K562 (cell line): ENCODE data around the gene KLHL6. TPM values are rescaled to one million over a fixed set of nuclear protein-coding genes. Genes with fewer than 3 reads are reported as not detected.
A peak's percentile ranks its signal among the peaks of the same experiment; 100 is the strongest.

ENCODE experiments used
- ATAC-seq: fragments of 200-7000 bp; cut with Tn5 transposase; 3 replicates; pipeline ENCODE4 v1.9.1; 2020; ENCODE audit warnings: moderate library complexity
- BruUV-seq: library from RNA; stranded (reverse); fragments of 400-500 nt; replicated peaks from 2 replicates; lab custom pipeline; 2021; lab: Mats Ljungman, UMichigan
- CTCF ChIA-PET: fragments of 300-600 bp; formaldehyde crosslinking; extraction: SDS; loops from one replicate; lab custom pipeline; 2021; ENCODE audit warnings: low intra/inter-chr PET ratio; lab: Yijun Ruan, JAX
- POLR2A ChIA-PET: fragments of 300-600, 350-650 bp; sonication (Branson Sonifier 250); formaldehyde crosslinking; extraction: SDS; loops from one replicate; lab custom pipeline; 2021; ENCODE audit warnings: antibody characterized with exemption, inconsistent platforms; lab: Yijun Ruan, JAX
- DNase-seq, 4 experiments: peaks; one replicate each; pipeline versions ENCODE4 v3.0.0 to v3.0.0-alpha.2; 2011 to 2018; ENCODE audit warnings: low spot score in 3 of 4, mixed read lengths in 3 of 4; ENCODE audit errors: extremely low read depth in 1 of 4
- FAIRE-seq: peaks from 2 replicates; lab custom pipeline; 2011; peaks lifted over from hg19 to GRCh38; lab: Jason Lieb, UNC
- H2AFZ ChIP-seq: 2 replicates; pipeline ENCODE4 v1.6.0; 2011; ENCODE audit warnings: low read depth, low read length, control low read depth, inconsistent platforms
- H3K27ac ChIP-seq: fragments of 200-600 bp; 3 replicates; pipeline ENCODE4 v1.8.0; 2011; ENCODE audit warnings: low read depth, mild to moderate bottlenecking, control low read depth, inconsistent platforms, low read length, moderate library complexity, mixed read lengths; ENCODE audit errors: extremely low read depth
- H3K27me3 ChIP-seq, 2 experiments: fragments of 300-600 bp in 1 of 2; 2 replicates in 1 of 2; 3 replicates in 1 of 2; pipeline versions ENCODE4 v1.6.0 to v1.8.0; 2011; ENCODE audit warnings: inconsistent platforms in 2 of 2, low read length in 2 of 2, mild to moderate bottlenecking in 1 of 2, mixed read lengths in 1 of 2, moderate library complexity in 1 of 2; ENCODE audit not compliant: control insufficient read depth in 2 of 2, insufficient read depth in 2 of 2
- H3K36me3 ChIP-seq: fragments of 300-600 bp; 3 replicates; pipeline ENCODE4 v1.8.0; 2011; ENCODE audit warnings: mild to moderate bottlenecking, low read length, inconsistent platforms; ENCODE audit not compliant: control insufficient read depth, insufficient read depth
- H3K4me1 ChIP-seq, 2 experiments: fragments of 200-600 bp in 1 of 2; replicated peaks in 1 of 2; 2 replicates in 1 of 2; 3 replicates in 1 of 2; pipeline versions ENCODE4 v1.5.1 to v1.8.0; 2011; ENCODE audit warnings: inconsistent platforms in 2 of 2, low read length in 2 of 2, mild to moderate bottlenecking in 1 of 2, mixed read lengths in 1 of 2, moderate library complexity in 1 of 2; ENCODE audit not compliant: control insufficient read depth in 2 of 2, insufficient read depth in 2 of 2
- H3K4me2 ChIP-seq: 2 replicates; pipeline ENCODE4 v1.6.1; 2011; ENCODE audit warnings: low read length, control low read depth, inconsistent platforms, mixed read lengths; ENCODE audit not compliant: insufficient read depth
- H3K4me3 ChIP-seq: fragments of 200-600 bp; sonication (generic), shearing (Covaris generic); 2 replicates; pipeline ENCODE4 v1.5.1; 2016; ENCODE audit warnings: control low read depth, inconsistent platforms
- H3K79me2 ChIP-seq: fragments of 200-600 bp; 3 replicates; pipeline ENCODE4 v1.8.0; 2011; ENCODE audit warnings: low read length, inconsistent platforms; ENCODE audit not compliant: control insufficient read depth, insufficient read depth
- H3K9ac ChIP-seq, 2 experiments: 2 replicates each; pipeline versions ENCODE4 v1.6.0 to v1.6.1; 2011; ENCODE audit warnings: low read depth in 2 of 2, low read length in 2 of 2, control low read depth in 1 of 2, inconsistent platforms in 1 of 2, mild to moderate bottlenecking in 1 of 2, mixed read lengths in 1 of 2; ENCODE audit not compliant: insufficient read depth in 1 of 2
- H3K9me1 ChIP-seq: one replicate; pipeline ENCODE4 v1.6.0; 2011; ENCODE audit warnings: inconsistent platforms, mild to moderate bottlenecking, low read length, moderate library complexity; ENCODE audit not compliant: control insufficient read depth, insufficient read depth
- H3K9me3 ChIP-seq: replicated peaks from 2 replicates; pipeline ENCODE4 v1.5.1; 2011; ENCODE audit warnings: low read depth, low read length, inconsistent platforms; ENCODE audit not compliant: control insufficient read depth, insufficient read depth
- H4K20me1 ChIP-seq: replicated peaks from 2 replicates; pipeline ENCODE4 v1.6.1; 2011; ENCODE audit warnings: low read length, inconsistent platforms, mixed read lengths; ENCODE audit not compliant: control insufficient read depth, insufficient read depth
- BCOR ChIP-seq: fragments of 450-650 bp; IDR thresholded peaks from 2 replicates; pipeline ENCODE4 v1.6.1; 2016
- BDP1 ChIP-seq: IDR thresholded peaks from 3 replicates; pipeline ENCODE4 v1.6.1; 2011; ENCODE audit not compliant: insufficient read length, insufficient read depth
- CTBP1 ChIP-seq: fragments of 450-650 bp; IDR thresholded peaks from 2 replicates; pipeline ENCODE4 v1.6.1; 2016; ENCODE audit warnings: borderline replicate concordance
- ESRRA ChIP-seq: fragments of 450-650 bp; IDR thresholded peaks from 2 replicates; pipeline ENCODE4 v1.6.1; 2014; ENCODE audit warnings: low read depth, mild to moderate bottlenecking, moderate library complexity, borderline replicate concordance
- GABPA ChIP-seq: fragments of 200-800 bp; sonication (Bioruptor generic); conservative IDR thresholded peaks from 2 replicates; pipeline ENCODE4 v1.6.1; 2016; ENCODE audit warnings: low read depth, missing genetic modification characterization, missing compliant biosample characterization
- HSF4 ChIP-seq: fragments of 250-450 bp; sonication (Bioruptor Pico); IDR thresholded peaks from 2 replicates; pipeline ENCODE4 v2.1.2; 2022; ENCODE audit warnings: mild to moderate bottlenecking, moderate library complexity, borderline replicate concordance
- IRF1 ChIP-seq: sonication (generic); formaldehyde crosslinking; IDR thresholded peaks from 2 replicates; pipeline ENCODE4 v1.8.0; 2022; ENCODE audit warnings: missing genetic modification reagents, mild to moderate bottlenecking, borderline replicate concordance
- MCM7 ChIP-seq, 2 experiments: fragments of 450-650 bp; IDR thresholded peaks; 2 replicates each; pipeline ENCODE4 v1.6.1; 2016 to 2018
- NFRKB ChIP-seq: fragments of 450-650 bp; IDR thresholded peaks from 2 replicates; pipeline ENCODE4 v1.6.1; 2016; ENCODE audit warnings: low read depth
- RFX1 ChIP-seq: fragments of 450-650 bp; IDR thresholded peaks from 2 replicates; pipeline ENCODE4 v1.6.1; 2016; ENCODE audit warnings: mild to moderate bottlenecking, moderate library complexity
- SIRT6 ChIP-seq: IDR thresholded peaks from one replicate; pipeline ENCODE4 v1.6.1; 2012; ENCODE audit warnings: low read depth, mild to moderate bottlenecking, control low read depth, inconsistent platforms, low read length, moderate library complexity
- SMAD2 ChIP-seq: fragments of 150-350 bp; IDR thresholded peaks from 2 replicates; pipeline ENCODE4 v1.6.1; 2014; ENCODE audit warnings: low read depth, mild to moderate bottlenecking, low read length
- ZBTB2 ChIP-seq: fragments of 450-650 bp; IDR thresholded peaks from 2 replicates; pipeline ENCODE4 v1.6.1; 2016; ENCODE audit warnings: antibody characterized with exemption
- ZBTB26 ChIP-seq: fragments of 450-650 bp; formaldehyde crosslinking; IDR thresholded peaks from 2 replicates; pipeline ENCODE4 v1.4.0; 2022; ENCODE audit warnings: missing genetic modification characterization
- ZNF764 ChIP-seq: fragments of 250-450 bp; sonication (Bioruptor Pico); IDR thresholded peaks from 2 replicates; pipeline ENCODE4 v1.4.0; 2020; ENCODE audit warnings: low read depth, mild to moderate bottlenecking, moderate library complexity
- ZNF780A ChIP-seq: fragments of 250-450 bp; sonication (Bioruptor Pico); IDR thresholded peaks from 2 replicates; pipeline ENCODE4 v1.5.0; 2021; ENCODE audit warnings: mild to moderate bottlenecking
- ZNF830 ChIP-seq: fragments of 250-450 bp; sonication (Bioruptor Pico); IDR thresholded peaks from 2 replicates; pipeline ENCODE4 v1.5.0; 2021; ENCODE audit warnings: mild to moderate bottlenecking
- WGBS: fragments of 100-300 bp; shearing (Covaris generic); methylation state at CpG from one replicate; pipeline ENCODE4 v1.1.6; 2016; ENCODE audit warnings: low coverage, mixed read lengths; ENCODE audit not compliant: insufficient coverage; ENCODE audit errors: missing lambda C conversion rate; 5-methylcytosine and 5-hydroxymethylcytosine counted together
- in situ Hi-C: fragments of 300-500 bp; cut with MboI; formaldehyde crosslinking; loops from 4 replicates; pipeline ENCODE4 v1.15.0; 2018; ENCODE audit warnings: inconsistent platforms, mixed read lengths
- intact Hi-C: fragments of 100-400 bp; cut with micrococcal nuclease; formaldehyde crosslinking; loops from 2 replicates; pipeline ENCODE4 v1.14.2; 2022
- polyA plus RNA-seq, 8 experiments: library from polyadenylated mRNA; depleted of rRNA in 4 of 8; stranded (reverse) in 5 of 8; unstranded in 3 of 8; fragments of >200 nt; fragmentation: Nextera tagmentation in 2 of 8; fragmentation: Illumina TruSeq in 1 of 8; extraction: Ambion mirVana in 2 of 8; extraction: Trizol in 1 of 8; gene quantifications; 2 replicates each; pipeline versions ENCODE4 v1.2.1 to v1.2.3, GENCODE V29; 2011 to 2014; ENCODE audit warnings: inconsistent platforms in 1 of 8, missing spikeins in 1 of 8
- total RNA-seq, 7 experiments: library from RNA; depleted of rRNA in 6 of 7; stranded (reverse); fragments of >200 nt in 6 of 7; fragmentation: Illumina TruSeq in 2 of 7; extraction: Trizol in 2 of 7; gene quantifications; 2 replicates each; pipeline versions ENCODE4 v1.2.1 to v1.2.3, GENCODE V29; 2011 to 2021; ENCODE audit warnings: low replicate concordance in 1 of 7

KLHL6 gene
- total and polyA plus RNA-seq, 9 of the 15 experiments (the other 6 are each of a cell fraction or from before 2014, with no cell fraction given): 0.18 to 2.1 (median 1.4) TPM

GRCh38 chr3:183460081-183461055 lies 95.1 kb downstream of the KLHL6 start:
- peak overlapping the region; percentile 43; the same call in 1 of the 2 replicates for H2AFZ ChIP-seq
- ChIA-PET CTCF (interaction anchor here (0.6 kb wide), 1 partner anchor 1055 kb away, joined by 3 read pairs; no protein-coding TSS in a partner anchor), POLR2A (interaction anchor here (0.9 kb wide), 1 partner anchor 11 kb away, joined by 4 read pairs; no protein-coding TSS in a partner anchor)
- FAIRE-seq (no peak), ATAC-seq (peak; percentile 48; the same call in 2 of the 3 replicates), DNase-seq (no peak)
- WGBS: 25% methylated on average over 7 of the region's 7 CpGs
- H3K4me3 ChIP-seq: no peak overlapping the region
- no peaks in the 10 kb centered on the region for H3K27me3 ChIP-seq
- H3K4me2 ChIP-seq: peak overlapping the region; percentile 8; the same call in 1 of the 2 replicates
- no peaks in the 10 kb centered on the region for H3K9me1 ChIP-seq
- in situ Hi-C loops: no loop called here
- H3K36me3 ChIP-seq: peaks cover under 1% of the 10 kb centered on the region; the same call in 1 of the 3 replicates
- H3K4me1 ChIP-seq: no peaks in the 10 kb centered on the region; a peak in 1 of 5 replicates
- H3K79me2 ChIP-seq: no peaks in the 10 kb centered on the region
- no peaks in the 10 kb centered on the region for H3K9me3 ChIP-seq
- BruUV-seq: no TSS peak
- no peak overlapping the region for H3K27ac ChIP-seq
- no peaks in the 10 kb centered on the region for H4K20me1 ChIP-seq
- intact Hi-C loops: no loop called here
- no peak overlapping the region for H3K9ac ChIP-seq
- TF ChIP-seq RFX1 (peak; percentile 72), ESRRA (no peak), ZBTB26 (no peak), ZNF830 (CRISPR knock-in tag) (no peak), SMAD2 (no peak), ZNF780A (CRISPR knock-in tag) (no peak), HSF4 (no peak), ZNF764 (CRISPR knock-in tag) (no peak), IRF1 (CRISPR knock-in tag) (no peak), MCM7 (IDR thresholded peaks at IDR 0.05) (no peak), GABPA (tag) (no peak), SIRT6 (no peak), BCOR (no peak), NFRKB (0 out of 2 replicates have a peak, but pooled peaks have one; percentile 6), BDP1 (no peak), CTBP1 (peak; percentile 32; the same call in 1 of the 2 replicates), ZBTB2 (no peak)
